Activated T-cell treated with anti-CD3 and anti-CD28 coated beads for 24 hours (primary cell): ENCODE data around the gene MVB12B.
"Not testable (repeated sequence)": the region's sequence is repeated elsewhere in the genome, so short reads cannot be mapped to it uniquely, and the experiment has no call there.

ENCODE experiments used
- DNase-seq: peaks from one replicate; pipeline ENCODE4 v3.0.0-alpha.2; 2020; ENCODE audit warnings: low read depth

Gene MVB12B, protein sequence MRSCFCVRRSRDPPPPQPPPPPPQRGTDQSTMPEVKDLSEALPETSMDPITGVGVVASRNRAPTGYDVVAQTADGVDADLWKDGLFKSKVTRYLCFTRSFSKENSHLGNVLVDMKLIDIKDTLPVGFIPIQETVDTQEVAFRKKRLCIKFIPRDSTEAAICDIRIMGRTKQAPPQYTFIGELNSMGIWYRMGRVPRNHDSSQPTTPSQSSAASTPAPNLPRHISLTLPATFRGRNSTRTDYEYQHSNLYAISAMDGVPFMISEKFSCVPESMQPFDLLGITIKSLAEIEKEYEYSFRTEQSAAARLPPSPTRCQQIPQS

DNA sequence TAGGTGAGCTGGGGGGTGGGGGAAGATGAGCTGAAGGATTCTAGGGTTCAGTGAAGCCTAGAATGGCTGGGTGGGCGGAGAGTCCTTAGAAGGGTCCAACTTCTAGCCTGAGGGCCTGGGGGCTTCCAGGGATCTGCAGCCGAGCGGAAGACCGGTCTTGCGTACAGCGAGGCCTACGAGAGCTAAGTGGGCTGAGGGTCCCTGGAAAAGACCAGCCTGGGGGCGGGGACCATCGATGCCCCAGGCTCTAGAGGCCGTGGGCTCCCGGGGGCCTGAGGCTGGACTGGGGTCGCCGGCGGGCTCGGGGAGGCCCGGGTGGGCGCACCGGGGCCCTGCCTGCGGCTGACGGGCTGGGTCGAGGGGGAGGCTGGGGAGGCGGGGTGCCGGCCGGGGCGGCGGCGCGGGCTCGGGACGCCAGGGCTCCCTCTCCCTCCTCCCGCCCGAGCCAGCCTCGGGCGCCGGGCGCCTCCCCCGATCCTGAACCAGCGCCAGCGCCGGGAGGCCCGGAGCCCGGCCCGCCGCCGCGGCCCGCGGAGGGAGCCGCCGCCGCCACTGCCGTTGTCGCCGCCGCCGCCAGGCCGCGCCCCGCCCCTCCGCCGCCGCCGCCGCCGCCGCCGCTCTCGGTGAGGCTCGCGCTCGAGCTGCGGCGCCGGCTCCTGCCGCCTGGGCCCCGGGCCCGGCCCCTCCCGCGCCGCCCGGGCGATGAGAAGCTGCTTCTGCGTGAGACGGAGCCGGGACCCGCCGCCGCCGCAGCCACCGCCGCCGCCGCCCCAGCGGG, at the start of gene MVB12B:
Gene MVB12B, plus strand, starts transcription at position 602 of the 778 bp plus-strand sequence. Its CDS starts 101 bp downstream, at position 703.
- no peak for DNase-seq

GRCh38 chr9:126283799-126284465, 42.7 kb upstream of the MVB12B start:
- DNase-seq: no peak

- not testable (repeated sequence) for DNase-seq
Measured at GRCh38 chr9:126285652-126286051, 41.0 kb upstream of the MVB12B start.

- DNase-seq: no peak
Measured at GRCh38 chr9:126287166-126287866, 39.3 kb upstream of the MVB12B start.

- no peak for DNase-seq
Measured at GRCh38 chr9:126290871-126291270, 35.8 kb upstream of the MVB12B start.

- no peak for DNase-seq
Measured at GRCh38 chr9:126291925-126292324, 34.7 kb upstream of the MVB12B start.

GRCh38 chr9:126292736-126293521, 33.7 kb upstream of the MVB12B start:
- DNase-seq: no peak

DNA sequence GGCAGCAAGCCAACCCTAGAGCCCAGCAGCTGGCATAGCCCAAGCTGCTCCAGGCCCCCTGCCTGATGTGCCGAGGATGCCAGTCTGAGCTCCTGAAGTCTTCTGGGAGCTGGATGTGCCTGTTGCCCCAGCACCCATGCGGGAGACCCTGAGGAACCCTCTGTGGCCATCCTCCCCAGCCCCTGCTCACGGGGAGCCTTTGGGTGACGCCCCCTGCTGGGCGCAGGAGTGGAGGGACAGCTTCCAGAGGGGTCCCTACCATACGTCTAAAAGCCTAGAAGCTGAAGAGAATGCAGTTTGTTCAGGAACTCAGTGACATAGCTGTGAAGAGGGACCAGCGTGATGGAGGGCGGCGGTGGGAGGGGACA, 33.1 kb upstream of the MVB12B start:
- DNase-seq: no peak

GRCh38 chr9:126294331-126295081, 32.1 kb upstream of the MVB12B start:
- no peak for DNase-seq

- no peak for DNase-seq
Measured at GRCh38 chr9:126295082-126295477, 31.5 kb upstream of the MVB12B start.

GRCh38 chr9:126295516-126295915, 31.1 kb upstream of the MVB12B start:
- DNase-seq: no peak

- no peak for DNase-seq
Measured at GRCh38 chr9:126295936-126296600, 30.6 kb upstream of the MVB12B start.

- DNase-seq: no peak
Measured at GRCh38 chr9:126296687-126297086, 29.9 kb upstream of the MVB12B start.

DNA sequence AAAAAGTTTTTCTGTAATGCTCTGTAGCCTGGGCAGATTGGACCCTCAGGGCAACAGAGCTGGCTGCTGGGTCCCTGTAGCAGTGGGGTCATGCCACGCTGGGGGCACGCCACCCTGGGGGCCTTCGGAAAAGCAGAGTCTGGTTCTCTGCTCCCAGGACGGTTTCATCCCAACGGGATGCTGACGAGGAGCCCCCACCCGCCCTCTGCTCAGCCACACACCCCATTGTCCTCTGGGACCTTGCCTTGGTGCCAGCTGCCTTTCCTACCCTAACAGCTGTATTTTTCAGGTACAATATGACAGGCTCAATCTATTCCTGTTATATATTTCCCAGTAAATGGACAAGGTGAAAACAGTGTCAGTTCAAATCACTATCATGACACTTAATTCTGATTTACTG, 29.0 kb upstream of the MVB12B start:
- no peak for DNase-seq

DNA sequence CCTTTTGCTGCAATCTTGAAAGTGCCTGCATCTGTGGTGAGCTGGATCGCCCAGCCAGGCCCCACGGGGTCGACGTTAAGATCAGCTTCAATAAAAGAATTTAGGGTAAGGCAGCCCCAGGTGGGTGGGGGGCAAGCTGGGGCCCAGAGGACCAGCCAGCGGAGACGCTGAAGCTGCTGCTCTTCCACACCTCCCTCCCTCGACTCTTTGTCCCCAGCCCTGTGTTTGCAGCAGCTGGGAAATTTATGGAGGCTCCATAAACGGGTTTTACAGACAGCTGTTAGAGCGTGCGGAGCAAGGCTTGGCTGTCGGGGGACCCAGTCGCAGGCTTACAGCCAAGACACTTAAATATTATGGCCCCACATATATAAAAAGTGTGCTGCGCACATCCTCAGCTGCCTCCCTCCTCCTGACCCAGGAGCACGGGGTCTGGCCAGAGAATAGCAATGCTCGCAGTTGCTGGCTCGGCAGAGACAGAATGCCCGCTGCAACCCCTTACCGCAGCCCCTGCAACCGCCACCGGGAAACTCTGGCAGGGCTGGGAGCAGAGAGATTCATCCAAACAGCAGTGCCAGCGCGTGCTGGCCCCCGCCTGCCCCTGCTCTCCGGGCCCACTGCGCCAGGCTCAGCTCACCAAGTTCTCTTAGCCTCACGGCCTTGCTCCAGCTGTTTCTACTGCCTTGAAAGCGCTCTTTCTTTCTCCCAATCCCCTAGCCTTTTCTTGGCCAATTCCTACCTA, 28.4 kb upstream of the MVB12B start:
- DNase-seq: no peak

DNA sequence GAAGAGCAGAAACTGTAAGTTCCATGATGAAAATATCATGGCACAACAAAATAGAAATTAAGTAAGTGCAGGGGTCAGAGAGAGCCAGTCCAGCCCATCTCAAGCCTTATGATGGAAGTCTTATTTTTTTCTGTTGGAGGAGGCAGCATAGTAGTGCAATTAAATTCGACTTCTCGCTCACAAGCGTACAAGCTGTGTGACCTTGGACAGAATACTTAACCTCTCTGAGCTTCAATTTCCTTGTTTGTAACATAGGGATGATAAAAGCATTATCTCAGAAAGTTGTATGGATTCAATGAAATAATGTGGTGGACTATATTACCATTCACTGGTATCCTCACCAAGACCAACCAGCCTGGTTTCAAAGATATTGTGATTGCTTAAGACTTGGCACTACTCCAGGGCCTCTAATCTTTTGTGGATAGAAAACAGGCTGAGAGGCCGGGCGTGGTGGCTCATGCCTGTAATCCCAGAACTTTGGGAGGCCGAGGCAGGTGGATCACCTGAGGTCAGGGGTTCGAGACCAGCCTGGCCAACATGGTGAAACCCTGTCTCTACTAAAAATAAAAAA, 26.8 kb upstream of the MVB12B start:
- DNase-seq: no peak

- DNase-seq: no peak
Measured at GRCh38 chr9:126301196-126301595, 25.4 kb upstream of the MVB12B start.

DNA sequence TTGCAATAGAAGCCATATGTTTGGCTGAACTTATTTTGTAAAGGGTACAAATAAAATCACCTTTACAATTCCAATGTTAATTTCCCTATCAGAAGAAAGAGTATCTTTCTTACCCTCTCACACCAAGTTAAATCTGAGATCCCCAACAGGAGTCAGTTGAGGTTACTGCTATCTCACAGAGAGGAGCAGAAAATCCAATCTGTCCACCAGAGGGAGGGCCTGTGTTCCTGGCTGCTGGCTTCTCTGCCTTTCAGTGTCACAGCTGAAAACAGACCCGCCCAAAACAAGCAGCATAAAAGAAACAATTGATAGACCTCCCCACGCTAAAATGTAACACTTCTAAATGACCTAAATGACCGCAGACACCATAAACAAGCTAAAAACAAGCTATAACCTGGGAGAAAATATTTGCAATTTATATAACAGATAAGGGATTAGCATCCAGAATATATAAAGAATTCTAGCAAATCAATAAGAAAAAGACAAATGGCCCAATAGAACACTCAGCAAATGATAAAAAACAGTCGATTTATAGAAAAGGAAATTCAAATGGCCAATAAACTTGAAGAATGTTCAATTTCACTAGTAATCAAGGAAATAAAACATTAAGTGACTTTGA, 24.5 kb upstream of the MVB12B start:
- DNase-seq: no peak

DNA sequence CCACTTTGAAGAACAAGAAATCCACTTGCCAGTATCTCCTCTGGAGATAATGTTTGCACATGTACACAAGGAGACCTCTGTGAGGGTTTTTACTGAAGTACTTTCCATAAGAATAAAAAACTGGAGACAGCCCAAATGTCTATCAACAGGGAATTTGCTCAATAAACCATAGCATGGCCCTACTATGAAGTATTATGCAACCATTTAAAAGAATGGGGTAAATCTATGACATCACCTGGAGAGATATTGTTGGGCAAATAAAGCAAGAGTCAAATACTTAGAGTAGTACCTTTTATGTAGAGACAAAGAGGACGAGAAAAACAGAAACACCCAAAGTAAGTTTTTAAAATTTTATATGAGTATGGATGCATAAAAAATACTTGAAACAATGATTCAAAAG, 23.9 kb upstream of the MVB12B start:
- no peak for DNase-seq
